H1 (cell line): ENCODE results near the gene BRSK2. TPM values are rescaled to one million over a fixed set of nuclear protein-coding genes. Genes with fewer than 3 reads are reported as not detected.

ENCODE experiments used
- CTCF ChIA-PET: fragments of 300-600 bp; sonication (Branson Sonifier 250); formaldehyde crosslinking; loops from one replicate; lab custom pipeline; 2021; ENCODE audit not compliant: partially characterized antibody; lab: Charles Lee
- POLR2A ChIA-PET: fragments of 300-600 bp; sonication (Branson Sonifier 250); formaldehyde crosslinking; loops from one replicate; lab custom pipeline; 2021; ENCODE audit warnings: inconsistent platforms; ENCODE audit not compliant: partially characterized antibody; lab: Charles Lee
- DNase-seq, 2 experiments: peaks; one replicate each; pipeline versions ENCODE4 v3.0.0 to v3.0.0-alpha.2; 2010 to 2022; ENCODE audit warnings: low spot score in 2 of 2, low read depth in 1 of 2, mixed read lengths in 1 of 2
- FAIRE-seq: peaks from 2 replicates; lab custom pipeline; 2011; peaks lifted over from hg19 to GRCh38; lab: Jason Lieb, UNC
- H2AFZ ChIP-seq: 2 replicates; pipeline ENCODE4 v1.8.1; 2012; ENCODE audit warnings: low read length, inconsistent platforms
- H2AK5ac ChIP-seq: 2 replicates; pipeline ENCODE4 v1.6.1; 2013; ENCODE audit warnings: low read depth, low read length
- H2BK120ac ChIP-seq: replicated peaks from 2 replicates; pipeline ENCODE3; 2013; ENCODE audit warnings: low read depth, low read length, inconsistent platforms
- H2BK12ac ChIP-seq: 2 replicates; pipeline ENCODE4 v1.6.1; 2013; ENCODE audit warnings: low read depth, low read length
- H2BK15ac ChIP-seq: 2 replicates; pipeline ENCODE4 v1.6.1; 2013; ENCODE audit warnings: low read length
- H2BK20ac ChIP-seq: 2 replicates; pipeline ENCODE4 v1.6.1; 2013; ENCODE audit warnings: low read length
- H2BK5ac ChIP-seq: 2 replicates; pipeline ENCODE4 v1.6.1; 2013; ENCODE audit warnings: low read depth, low read length
- H3K14ac ChIP-seq: 2 replicates; pipeline ENCODE4 v1.6.1; 2013; ENCODE audit warnings: inconsistent platforms; ENCODE audit not compliant: insufficient read length
- H3K18ac ChIP-seq: 2 replicates; pipeline ENCODE4 v1.6.1; 2013; ENCODE audit warnings: low read length; ENCODE audit errors: extremely low read depth
- H3K23ac ChIP-seq: 2 replicates; pipeline ENCODE4 v1.6.1; 2013; ENCODE audit warnings: inconsistent platforms; ENCODE audit not compliant: insufficient read length
- H3K23me2 ChIP-seq: 2 replicates; pipeline ENCODE4 v1.6.1; 2013; ENCODE audit warnings: low read depth, low read length
- H3K27ac ChIP-seq: 2 replicates; pipeline ENCODE4 v1.6.1; 2011; ENCODE audit warnings: low read depth, low read length, inconsistent platforms
- H3K27me3 ChIP-seq, 4 experiments: replicated peaks in 1 of 4; 1 replicate in 1 of 4; 2 replicates in 3 of 4; pipeline versions ENCODE4 v1.6.1 to v1.8.1; 2011 to 2013; ENCODE audit warnings: low read length in 3 of 4, mild to moderate bottlenecking in 3 of 4, inconsistent platforms in 2 of 4, mixed read lengths in 2 of 4, moderate library complexity in 1 of 4; ENCODE audit not compliant: control insufficient read depth in 3 of 4, insufficient read depth in 3 of 4; ENCODE audit errors: extremely low read depth in 1 of 4
- H3K36me3 ChIP-seq, 4 experiments: 2 replicates each; pipeline versions ENCODE4 v1.6.1 to v1.8.1; 2011 to 2013; ENCODE audit warnings: mild to moderate bottlenecking in 4 of 4, low read length in 3 of 4, moderate library complexity in 2 of 4, control low read depth in 1 of 4, inconsistent platforms in 1 of 4; ENCODE audit not compliant: insufficient read depth in 4 of 4, control insufficient read depth in 2 of 4
- H3K4ac ChIP-seq: replicated peaks from 2 replicates; pipeline ENCODE3; 2013; ENCODE audit warnings: low read length, low read depth, mixed read lengths, inconsistent platforms; ENCODE audit not compliant: insufficient read length
- H3K4me1 ChIP-seq, 4 experiments: replicated peaks in 1 of 4; 1 replicate in 1 of 4; 2 replicates in 3 of 4; pipeline versions ENCODE4 v1.6.1 to v1.8.1; 2011 to 2013; ENCODE audit warnings: low read length in 3 of 4, inconsistent platforms in 2 of 4, mixed read lengths in 1 of 4; ENCODE audit not compliant: insufficient read depth in 4 of 4, control insufficient read depth in 3 of 4
- H3K4me2 ChIP-seq, 2 experiments: 2 replicates each; pipeline versions ENCODE4 v1.6.1 to v1.8.1; 2011 to 2013; ENCODE audit warnings: low read depth in 2 of 2, low read length in 2 of 2, control low read depth in 1 of 2, inconsistent platforms in 1 of 2, mild to moderate bottlenecking in 1 of 2; ENCODE audit not compliant: insufficient read depth in 1 of 2
- H3K4me3 ChIP-seq, 4 experiments: fragments of 200-600, 300-600 bp in 1 of 4; sonication (generic), shearing (Covaris generic), sonication (Bioruptor Twin) in 1 of 4; 2 replicates each; pipeline versions ENCODE4 v1.5.1 to v1.8.1; 2011 to 2016; ENCODE audit warnings: low read length in 4 of 4, low read depth in 3 of 4, control low read depth in 2 of 4, inconsistent platforms in 2 of 4, mild to moderate bottlenecking in 2 of 4, mixed read lengths in 1 of 4, moderate library complexity in 1 of 4; ENCODE audit not compliant: insufficient read depth in 2 of 4; ENCODE audit errors: extremely low read depth in 1 of 4
- H3K56ac ChIP-seq: replicated peaks from 2 replicates; pipeline ENCODE3; 2013; ENCODE audit warnings: low read depth, mild to moderate bottlenecking, mixed read lengths, low read length, inconsistent platforms; ENCODE audit not compliant: insufficient read length
- H3K79me1 ChIP-seq: 2 replicates; pipeline ENCODE4 v1.6.1; 2013; ENCODE audit warnings: low read depth, low read length, control low read depth
- H3K79me2 ChIP-seq, 2 experiments: 2 replicates each; pipeline versions ENCODE4 v1.6.1 to v1.8.1; 2012 to 2013; ENCODE audit warnings: low read length in 2 of 2, mild to moderate bottlenecking in 2 of 2, inconsistent platforms in 1 of 2; ENCODE audit not compliant: insufficient read depth in 2 of 2, control insufficient read depth in 1 of 2
- H3K9ac ChIP-seq, 4 experiments: replicated peaks in 1 of 4; 1 replicate in 1 of 4; 2 replicates in 3 of 4; pipeline versions ENCODE4 v1.6.1 to v1.8.1; 2011 to 2013; ENCODE audit warnings: low read depth in 3 of 4, low read length in 3 of 4, control low read depth in 2 of 4, mild to moderate bottlenecking in 2 of 4, moderate library complexity in 2 of 4, inconsistent platforms in 1 of 4; ENCODE audit errors: extremely low read depth in 1 of 4
- H3K9me3 ChIP-seq, 2 experiments: 2 replicates each; pipeline versions ENCODE4 v1.6.1 to v1.8.1; 2012 to 2013; ENCODE audit warnings: mild to moderate bottlenecking in 2 of 2, moderate library complexity in 2 of 2, control low read depth in 1 of 2, inconsistent platforms in 1 of 2, low read depth in 1 of 2, low read length in 1 of 2, mixed read lengths in 1 of 2; ENCODE audit not compliant: insufficient read depth in 2 of 2
- H4K20me1 ChIP-seq, 2 experiments: replicated peaks in 1 of 2; 2 replicates each; pipeline versions ENCODE3 to v1.8.1; 2011 to 2013; ENCODE audit warnings: inconsistent platforms in 2 of 2, low read length in 2 of 2, mild to moderate bottlenecking in 1 of 2; ENCODE audit not compliant: insufficient read depth in 2 of 2, control insufficient read depth in 1 of 2
- H4K5ac ChIP-seq: 2 replicates; pipeline ENCODE4 v1.6.1; 2013; ENCODE audit warnings: low read length, low read depth, mixed read lengths, inconsistent platforms; ENCODE audit not compliant: insufficient read length
- H4K8ac ChIP-seq: 2 replicates; pipeline ENCODE4 v1.8.0; 2013; ENCODE audit warnings: mild to moderate bottlenecking, moderate library complexity, low read length, inconsistent platforms; ENCODE audit not compliant: insufficient read depth; ENCODE audit errors: extremely low read depth
- H4K91ac ChIP-seq: replicated peaks from 2 replicates; pipeline ENCODE3; 2013; ENCODE audit warnings: low read length, mixed read lengths, inconsistent platforms; ENCODE audit not compliant: insufficient read length
- BACH1 ChIP-seq: IDR thresholded peaks from 2 replicates; pipeline ENCODE4 v1.6.1; 2012; ENCODE audit warnings: low read length, improper control_type of control experiment
- CHD2 ChIP-seq: IDR thresholded peaks from 2 replicates; pipeline ENCODE4 v1.6.1; 2012; ENCODE audit warnings: low read length, improper control_type of control experiment
- CREB1 ChIP-seq: IDR thresholded peaks from 2 replicates; pipeline ENCODE4 v1.6.1; 2012; ENCODE audit warnings: inconsistent platforms
- EZH2 ChIP-seq: fragments of 200-600 bp; sonication (generic); IDR thresholded peaks from 2 replicates; pipeline ENCODE4 v1.7.1; 2012; ENCODE audit warnings: low read depth, mild to moderate bottlenecking, moderate library complexity, low read length, inconsistent platforms; ENCODE audit not compliant: severe bottlenecking
- POLR2AphosphoS5 ChIP-seq: IDR thresholded peaks from 2 replicates; pipeline ENCODE4 v1.6.1; 2011; ENCODE audit warnings: low read depth, low read length
- RFX5 ChIP-seq: IDR thresholded peaks from 2 replicates; pipeline ENCODE4 v1.6.1; 2011; ENCODE audit warnings: low read depth, low read length, improper control_type of control experiment, borderline replicate concordance
- RNF2 ChIP-seq: fragments of 200-900, 300-1000 bp; sonication (generic); IDR thresholded peaks from 2 replicates; pipeline ENCODE4 v1.7.1; 2016; ENCODE audit warnings: borderline replicate concordance, low read depth, mild to moderate bottlenecking, antibody characterized with exemption, low read length; ENCODE audit not compliant: poor library complexity, severe bottlenecking; ENCODE audit errors: missing control alignments
- SIX5 ChIP-seq: IDR thresholded peaks from 2 replicates; pipeline ENCODE4 v1.6.1; 2011; ENCODE audit warnings: mild to moderate bottlenecking, low read depth, low read length
- TAF1 ChIP-seq: IDR thresholded peaks from 2 replicates; pipeline ENCODE4 v1.6.1; 2011; ENCODE audit warnings: mild to moderate bottlenecking, low read depth, low read length
- whole genome bisulfite sequencing, 2 experiments: shearing (Covaris generic) in 1 of 2; methylation state at CpG; one replicate each; pipeline versions ENCODE4 v1.1.6 to v1.1.7; 2013 to 2015; ENCODE audit warnings: low lambda C conversion rate in 2 of 2, mixed read lengths in 2 of 2, inconsistent platforms in 1 of 2, low coverage in 1 of 2, missing lambda C conversion rate in 1 of 2; ENCODE audit not compliant: insufficient replicate concordance in 2 of 2, insufficient coverage in 1 of 2, insufficient read length in 1 of 2; ENCODE audit errors: extremely low coverage in 1 of 2, missing lambda C conversion rate in 1 of 2; 5-methylcytosine and 5-hydroxymethylcytosine counted together
- polyA plus RNA-seq, 7 experiments: library from polyadenylated mRNA; depleted of rRNA in 3 of 7; stranded (reverse) in 5 of 7; unstranded in 2 of 7; fragments of >200 nt in 5 of 7; fragments of 200-250 nt in 2 of 7; gene quantifications; 1 replicate in 5 of 7; 2 replicates in 1 of 7; 4 replicates in 1 of 7; pipeline versions ENCODE4 v1.2.1 to v1.2.3, GENCODE V29; 2011 to 2013; ENCODE audit warnings: missing spikeins in 2 of 7, mixed read lengths in 2 of 7
- total RNA-seq: library from RNA; stranded (reverse); fragmentation: NEBNext Ultra II Directional; extraction: Animal tissue kit (Norgen Biotek cat#: 25700); gene quantifications from 2 replicates; pipeline ENCODE4 v1.2.1, GENCODE V29; 2021
- TF ChIP-seq, protein P1 (sequence below), 3 experiments: IDR thresholded peaks; 1 replicate in 2 of 3; 2 replicates in 1 of 3; pipeline versions ENCODE4 v1.5.1 to v1.6.1; 2011; ENCODE audit warnings: low read length in 3 of 3, mild to moderate bottlenecking in 3 of 3, inconsistent platforms in 2 of 3, low read depth in 1 of 3, moderate library complexity in 1 of 3; ENCODE audit not compliant: insufficient read depth in 1 of 3; ENCODE audit errors: control extremely low read depth in 1 of 3

Gene BRSK2
- total and polyA plus RNA-seq, 2 of the 8 experiments (the other 6 are each of a cell fraction or from before 2014, with no cell fraction given), result 17.3 to 27.1 TPM

GRCh38 chr11:1456596-1457325, 67.0 kb downstream of the BRSK2 start:
- H3K79me1 ChIP-seq, result peaks cover 5% of the 10 kb centered on the region; the same call in 1 of the 2 replicates
- no peak overlapping the region for H3K4ac ChIP-seq
- H2BK5ac ChIP-seq, result no peak overlapping the region
- no peak overlapping the region for H2BK120ac ChIP-seq
- H2BK15ac ChIP-seq, result no peak overlapping the region
- no peaks in the 10 kb centered on the region for H3K79me2 ChIP-seq
- H3K27me3 ChIP-seq, result no peaks in the 10 kb centered on the region
- DNase-seq, result no peak
- no peak overlapping the region for H2BK12ac ChIP-seq
- H2BK20ac ChIP-seq, result no peak overlapping the region
- no peak overlapping the region for H2AK5ac ChIP-seq
- no peak overlapping the region for H2AFZ ChIP-seq
- peaks cover 0 to 10% (median 6%) of the 10 kb centered on the region in 4 experiments; a peak in 4 of 8 replicates for H3K36me3 ChIP-seq
- no peak overlapping the region for H4K8ac ChIP-seq
- no peak overlapping the region for H4K91ac ChIP-seq
- peaks cover 0 to 6% (median 2%) of the 10 kb centered on the region in 4 experiments; a peak in 2 of 7 replicates for H3K4me1 ChIP-seq
- no peak overlapping the region for H3K18ac ChIP-seq
- no peak overlapping the region for H3K56ac ChIP-seq
- no peak overlapping the region for H4K5ac ChIP-seq
- H3K27ac ChIP-seq, result no peak overlapping the region
- FAIRE-seq, result no peak
- no peak overlapping the region for H3K4me2 ChIP-seq
- H3K4me3 ChIP-seq, result no peak overlapping the region
- H3K23me2 ChIP-seq, result no peaks in the 10 kb centered on the region
- H3K14ac ChIP-seq, result no peak overlapping the region
- H3K9me3 ChIP-seq, result no peaks in the 10 kb centered on the region
- ChIA-PET CTCF (interaction anchor here (0.9 to 1.0 kb wide), 3 partner anchors 10 to 49 kb away, joined by 3 read pairs; no protein-coding TSS in a partner anchor), POLR2A (no interaction called here)
- no peak overlapping the region for H3K23ac ChIP-seq
- TF ChIP-seq BACH1 (no peak), SIX5 (no peak), EZH2 (no peak), RFX5 (no peak), CHD2 (no peak), CREB1 (no peak), POLR2AphosphoS5 (no peak), RNF2 (no peak), TAF1 (no peak)
- TF ChIP-seq, protein P1, sequence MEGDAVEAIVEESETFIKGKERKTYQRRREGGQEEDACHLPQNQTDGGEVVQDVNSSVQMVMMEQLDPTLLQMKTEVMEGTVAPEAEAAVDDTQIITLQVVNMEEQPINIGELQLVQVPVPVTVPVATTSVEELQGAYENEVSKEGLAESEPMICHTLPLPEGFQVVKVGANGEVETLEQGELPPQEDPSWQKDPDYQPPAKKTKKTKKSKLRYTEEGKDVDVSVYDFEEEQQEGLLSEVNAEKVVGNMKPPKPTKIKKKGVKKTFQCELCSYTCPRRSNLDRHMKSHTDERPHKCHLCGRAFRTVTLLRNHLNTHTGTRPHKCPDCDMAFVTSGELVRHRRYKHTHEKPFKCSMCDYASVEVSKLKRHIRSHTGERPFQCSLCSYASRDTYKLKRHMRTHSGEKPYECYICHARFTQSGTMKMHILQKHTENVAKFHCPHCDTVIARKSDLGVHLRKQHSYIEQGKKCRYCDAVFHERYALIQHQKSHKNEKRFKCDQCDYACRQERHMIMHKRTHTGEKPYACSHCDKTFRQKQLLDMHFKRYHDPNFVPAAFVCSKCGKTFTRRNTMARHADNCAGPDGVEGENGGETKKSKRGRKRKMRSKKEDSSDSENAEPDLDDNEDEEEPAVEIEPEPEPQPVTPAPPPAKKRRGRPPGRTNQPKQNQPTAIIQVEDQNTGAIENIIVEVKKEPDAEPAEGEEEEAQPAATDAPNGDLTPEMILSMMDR (IDR thresholded peaks at IDR 0.05; ENCODE audit: control extremely low read depth in 1 of 3, insufficient read depth in 1 of 3, low read depth in 1 of 3, low read length in 3 of 3), result no peak
- H3K9ac ChIP-seq, result no peak overlapping the region
- 96% methylated on average over 23 of the region's 44 CpGs; no CpG with 5 or more reads in 1 of the 2 experiments for WGBS, 2 experiments
- peaks cover 0 to 13% of the 10 kb centered on the region in 2 experiments for H4K20me1 ChIP-seq
